Karpas-422 (cell line): ENCODE data around the gene DAPK2. TPM values are rescaled to one million over a fixed set of nuclear protein-coding genes. Genes with fewer than 3 reads are reported as not detected.

Experiments
- DNase-seq: peaks from one replicate; pipeline ENCODE4 v3.0.0-alpha.2; 2015
- H2AFZ ChIP-seq: fragments of 200-600 bp; sonication (generic); 2 replicates; pipeline ENCODE4 v1.6.1; 2014; ENCODE audit warnings: antibody characterized with exemption, low read length, mixed read lengths
- H3K27ac ChIP-seq: fragments of 200-600 bp; sonication (generic); 2 replicates; pipeline ENCODE4 v1.5.1; 2014; ENCODE audit warnings: mild to moderate bottlenecking, low read length, moderate library complexity
- H3K27me3 ChIP-seq: fragments of 200-600 bp; sonication (generic); 2 replicates; pipeline ENCODE4 v1.6.1; 2014; ENCODE audit warnings: low read length, mixed read lengths
- H3K36me3 ChIP-seq: fragments of 200-600 bp; sonication (generic); 2 replicates; pipeline ENCODE4 v1.6.1; 2014; ENCODE audit warnings: low read length, mixed read lengths; ENCODE audit not compliant: insufficient read depth
- H3K4me1 ChIP-seq: fragments of 200-600 bp; sonication (generic); 2 replicates; pipeline ENCODE4 v1.6.1; 2014; ENCODE audit warnings: mild to moderate bottlenecking, low read length, mixed read lengths
- H3K4me2 ChIP-seq: fragments of 200-600 bp; sonication (generic); 2 replicates; pipeline ENCODE4 v1.6.1; 2014; ENCODE audit warnings: low read length, low read depth, mild to moderate bottlenecking; ENCODE audit not compliant: poor library complexity, severe bottlenecking
- H3K4me3 ChIP-seq: fragments of 200-600 bp; sonication (generic); 2 replicates; pipeline ENCODE4 v1.5.1; 2014; ENCODE audit warnings: mild to moderate bottlenecking, antibody characterized with exemption, low read length, mixed read lengths
- H3K79me2 ChIP-seq: fragments of 200-600 bp; sonication (generic); 2 replicates; pipeline ENCODE4 v1.6.1; 2014; ENCODE audit warnings: mild to moderate bottlenecking, low read length, mixed read lengths
- H3K9ac ChIP-seq: fragments of 200-600 bp; sonication (generic); 2 replicates; pipeline ENCODE4 v1.6.0; 2014; ENCODE audit warnings: low read length
- H3K9me2 ChIP-seq: fragments of 200-600 bp; sonication (generic), shearing (Covaris generic); replicated peaks from 2 replicates; pipeline ENCODE4 v1.6.0; 2014; ENCODE audit warnings: mild to moderate bottlenecking, low read length, moderate library complexity; ENCODE audit not compliant: insufficient read depth
- H3K9me3 ChIP-seq: fragments of 300-700, 200-600 bp; sonication (generic); 2 replicates; pipeline ENCODE4 v1.6.1; 2014; ENCODE audit warnings: low read length, mixed read lengths
- H4K20me1 ChIP-seq: fragments of 200-600 bp; sonication (generic); 2 replicates; pipeline ENCODE4 v1.6.1; 2014; ENCODE audit warnings: mild to moderate bottlenecking, antibody characterized with exemption, low read length, low read depth; ENCODE audit not compliant: insufficient read depth
- total RNA-seq: library from RNA; depleted of rRNA; stranded (reverse); fragments of >200 nt; shearing (Covaris generic); gene quantifications from 2 replicates; pipeline ENCODE4 v1.2.3, GENCODE V29; 2014; ENCODE audit warnings: low replicate concordance

The DAPK2 gene
- total RNA-seq, 1 experiment from 2014 or later, result 40.4 TPM

DNA sequence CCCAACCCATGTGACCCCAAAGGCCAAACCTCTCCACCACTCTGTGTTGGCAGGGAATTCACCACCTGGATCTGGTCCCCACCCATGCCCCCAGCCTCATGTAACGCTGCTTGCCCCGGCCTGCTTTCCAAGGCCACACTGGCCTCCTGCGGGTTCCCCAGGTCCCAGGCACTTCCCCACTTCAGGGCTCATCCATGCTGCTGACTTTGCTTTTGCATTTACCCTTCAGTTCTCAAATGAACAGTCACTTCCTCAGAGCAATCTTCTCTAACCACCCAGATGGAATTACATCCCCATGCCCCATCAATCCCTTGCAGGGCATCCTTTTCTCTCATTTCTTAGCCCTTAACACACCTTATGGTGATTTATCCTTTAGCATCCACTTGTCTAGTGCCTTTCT lies 9.2 kb downstream of the DAPK2 start:
- Histone ChIP-seq H3K4me3 (no peak overlapping the region), H3K79me2 (peaks cover 29% of the 10 kb centered on the region), H3K9me2 (no peaks in the 10 kb centered on the region), H3K9ac (no peak overlapping the region), H3K36me3 (peaks cover 3% of the 10 kb centered on the region; the same call in 1 of the 2 replicates), H3K9me3 (no peaks in the 10 kb centered on the region), H2AFZ (no peak overlapping the region), H3K27ac (no peak overlapping the region), H3K4me2 (no peak overlapping the region), H3K4me1 (peaks cover 7% of the 10 kb centered on the region; the same call in 1 of the 2 replicates), H4K20me1 (no peaks in the 10 kb centered on the region), H3K27me3 (no peaks in the 10 kb centered on the region)
- no peak for DNase-seq

DNA sequence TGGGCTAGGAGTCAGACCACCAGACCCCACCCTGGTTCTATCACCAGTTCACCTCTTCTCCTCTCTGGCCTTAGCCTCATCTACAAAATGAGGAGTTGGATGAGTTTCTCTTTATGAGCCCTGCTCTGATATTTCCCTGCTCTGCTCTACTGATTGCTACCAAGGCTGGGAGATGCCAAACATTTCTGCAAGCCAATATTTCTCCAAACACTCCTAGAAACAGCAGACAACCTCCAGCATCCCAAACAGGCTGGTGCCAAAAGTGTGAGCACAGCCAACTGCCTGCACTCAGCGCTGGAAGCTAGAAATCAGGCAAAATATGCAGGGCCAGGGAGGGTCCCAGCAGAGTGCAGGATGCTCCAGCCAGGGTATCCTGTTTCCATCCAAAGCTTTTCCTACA lies 10.8 kb downstream of the DAPK2 start:
- H4K20me1 ChIP-seq, result no peaks in the 10 kb centered on the region
- H2AFZ ChIP-seq, result no peak overlapping the region
- DNase-seq, result no peak
- no peak overlapping the region for H3K4me2 ChIP-seq
- no peaks in the 10 kb centered on the region for H3K9me3 ChIP-seq
- H3K9me2 ChIP-seq, result no peaks in the 10 kb centered on the region
- no peak overlapping the region for H3K4me3 ChIP-seq
- no peak overlapping the region for H3K9ac ChIP-seq
- peaks cover 26% of the 10 kb centered on the region for H3K79me2 ChIP-seq
- H3K27ac ChIP-seq, result no peak overlapping the region
- H3K27me3 ChIP-seq, result no peaks in the 10 kb centered on the region
- H3K4me1 ChIP-seq, result no peaks in the 10 kb centered on the region
- H3K36me3 ChIP-seq, result peaks cover 3% of the 10 kb centered on the region; the same call in 1 of the 2 replicates

DNA sequence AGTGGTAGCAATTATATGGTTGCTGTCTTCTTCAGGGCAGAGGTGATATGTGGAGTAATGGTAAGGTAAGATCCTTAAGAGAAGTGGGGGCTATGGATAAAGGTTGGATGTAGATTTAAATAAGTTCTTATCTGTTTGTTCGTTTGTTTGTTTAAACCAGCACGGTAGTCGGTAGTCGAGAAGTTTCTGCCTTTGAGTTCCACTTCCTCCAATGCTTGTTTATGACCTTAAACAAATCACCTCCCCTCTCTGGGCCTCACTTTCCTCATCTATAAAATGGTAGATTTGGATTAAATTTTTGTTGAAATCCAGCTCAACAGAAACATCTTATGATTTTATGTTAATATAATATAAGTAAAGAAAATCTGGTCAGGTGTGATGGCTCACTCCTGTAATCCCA lies 11.8 kb downstream of the DAPK2 start:
- H3K4me1 ChIP-seq, result no peaks in the 10 kb centered on the region
- H3K9ac ChIP-seq, result no peak overlapping the region
- peaks cover 31% of the 10 kb centered on the region for H3K79me2 ChIP-seq
- H2AFZ ChIP-seq, result no peak overlapping the region
- no peak overlapping the region for H3K4me3 ChIP-seq
- H4K20me1 ChIP-seq, result no peaks in the 10 kb centered on the region
- peaks cover 3% of the 10 kb centered on the region; the same call in 1 of the 2 replicates for H3K36me3 ChIP-seq
- H3K27me3 ChIP-seq, result no peaks in the 10 kb centered on the region
- no peak overlapping the region for H3K27ac ChIP-seq
- no peaks in the 10 kb centered on the region for H3K9me2 ChIP-seq
- no peaks in the 10 kb centered on the region for H3K9me3 ChIP-seq
- no peak for DNase-seq
- H3K4me2 ChIP-seq, result no peak overlapping the region

DNA sequence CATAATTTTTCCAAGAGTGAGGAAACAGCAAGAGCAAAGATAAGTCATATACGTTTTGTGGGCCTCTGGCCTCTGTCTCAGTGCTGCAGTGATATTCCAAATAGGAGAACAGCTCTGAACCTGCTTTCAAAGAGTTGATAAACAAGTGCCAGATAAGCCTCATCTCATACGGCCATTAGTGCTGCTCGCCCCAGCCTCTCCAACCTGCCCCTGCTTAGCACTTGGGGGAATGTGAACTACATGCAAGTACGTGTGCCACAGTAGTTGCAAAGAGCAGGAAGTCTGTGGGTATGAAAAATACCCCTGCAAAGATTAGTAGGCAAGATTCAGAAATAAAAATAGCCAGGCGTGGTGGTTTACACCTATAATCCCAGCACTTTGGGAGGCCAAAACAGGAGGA lies 14.0 kb downstream of the DAPK2 start:
- H3K9me2 ChIP-seq, result no peaks in the 10 kb centered on the region
- H3K4me2 ChIP-seq, result no peak overlapping the region
- peaks cover 3% of the 10 kb centered on the region for H3K4me1 ChIP-seq
- no peak overlapping the region for H3K9ac ChIP-seq
- H3K27me3 ChIP-seq, result no peaks in the 10 kb centered on the region
- H3K79me2 ChIP-seq, result peaks cover 42% of the 10 kb centered on the region
- no peak overlapping the region for H3K4me3 ChIP-seq
- H3K9me3 ChIP-seq, result no peaks in the 10 kb centered on the region
- no peak overlapping the region for H3K27ac ChIP-seq
- H3K36me3 ChIP-seq, result peaks cover 3% of the 10 kb centered on the region; the same call in 1 of the 2 replicates
- H2AFZ ChIP-seq, result no peak overlapping the region
- H4K20me1 ChIP-seq, result no peaks in the 10 kb centered on the region
- no peak for DNase-seq

DNA sequence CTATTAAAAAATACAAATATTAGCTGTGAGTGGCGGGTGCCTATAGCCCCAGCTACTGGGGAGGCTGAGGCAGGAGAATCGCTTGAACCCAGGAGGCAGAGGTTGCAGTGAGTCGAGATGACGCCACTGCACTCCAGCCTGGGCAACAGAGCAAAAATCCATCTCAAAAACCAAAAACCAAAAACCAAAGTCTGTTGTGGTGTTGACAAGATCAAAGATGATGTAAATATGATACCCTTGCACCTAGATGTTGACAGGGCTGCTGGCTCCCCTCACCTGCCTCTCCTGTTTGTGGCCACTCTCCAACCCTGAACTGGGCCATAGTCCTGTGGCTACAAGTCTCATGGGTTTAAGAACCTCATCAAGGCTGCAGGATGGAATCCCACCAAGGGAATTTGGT lies 16.2 kb downstream of the DAPK2 start:
- H2AFZ ChIP-seq, result no peak overlapping the region
- no peaks in the 10 kb centered on the region for H3K27me3 ChIP-seq
- peaks cover 39% of the 10 kb centered on the region for H3K79me2 ChIP-seq
- no peak overlapping the region for H3K9ac ChIP-seq
- H4K20me1 ChIP-seq, result no peaks in the 10 kb centered on the region
- H3K4me3 ChIP-seq, result no peak overlapping the region
- H3K4me2 ChIP-seq, result no peak overlapping the region
- no peaks in the 10 kb centered on the region for H3K9me3 ChIP-seq
- no peak for DNase-seq
- H3K4me1 ChIP-seq, result peaks cover 7% of the 10 kb centered on the region
- H3K36me3 ChIP-seq, result peaks cover 3% of the 10 kb centered on the region; the same call in 1 of the 2 replicates
- H3K27ac ChIP-seq, result no peak overlapping the region
- H3K9me2 ChIP-seq, result no peaks in the 10 kb centered on the region

DNA sequence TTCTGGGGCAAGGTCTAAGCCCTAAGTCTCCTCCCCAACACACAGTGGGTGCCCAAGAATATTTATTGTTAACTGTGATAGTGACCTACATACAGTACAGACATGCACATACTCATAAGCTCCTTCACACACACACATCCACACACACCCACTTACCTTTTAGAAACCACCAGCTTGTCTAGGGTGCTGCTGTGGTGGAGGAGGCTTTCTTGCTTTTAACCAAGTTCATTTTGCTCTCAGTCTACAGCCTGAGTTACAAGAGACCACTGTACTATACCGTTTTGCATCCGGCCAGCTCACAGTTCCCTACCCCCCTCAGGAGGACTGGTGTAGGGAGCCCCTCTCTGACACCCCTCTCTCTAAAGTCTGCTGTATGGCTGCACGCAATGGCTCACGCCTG lies 16.7 kb downstream of the DAPK2 start:
- no peak overlapping the region for H3K9ac ChIP-seq
- no peak overlapping the region for H3K4me2 ChIP-seq
- no peaks in the 10 kb centered on the region for H3K27me3 ChIP-seq
- no peaks in the 10 kb centered on the region for H4K20me1 ChIP-seq
- H2AFZ ChIP-seq, result no peak overlapping the region
- H3K9me2 ChIP-seq, result no peaks in the 10 kb centered on the region
- no peak for DNase-seq
- no peak overlapping the region for H3K27ac ChIP-seq
- H3K4me3 ChIP-seq, result no peak overlapping the region
- peaks cover 12% of the 10 kb centered on the region for H3K4me1 ChIP-seq
- H3K79me2 ChIP-seq, result peaks cover 44% of the 10 kb centered on the region
- peaks cover 3% of the 10 kb centered on the region; the same call in 1 of the 2 replicates for H3K36me3 ChIP-seq
- H3K9me3 ChIP-seq, result no peaks in the 10 kb centered on the region

DNA sequence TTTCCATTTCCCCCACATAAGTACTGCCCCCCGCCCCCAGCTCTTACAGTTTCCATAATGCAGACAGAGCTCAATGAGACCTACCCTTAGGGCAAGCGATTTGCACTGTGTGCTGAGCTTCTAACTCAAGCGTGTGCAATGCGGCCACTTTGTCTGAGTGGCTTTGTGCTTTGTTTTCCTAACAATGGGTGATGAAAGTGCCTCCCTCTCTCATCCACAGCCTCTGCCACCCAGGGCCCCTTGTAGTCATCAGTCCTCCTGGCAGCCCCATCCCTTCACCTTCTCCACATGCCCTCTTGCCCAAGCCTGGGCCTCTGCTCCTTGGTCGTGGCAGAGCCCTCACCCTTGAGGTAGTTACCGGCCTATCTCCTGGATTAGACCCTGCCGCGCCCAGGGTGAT lies 17.2 kb downstream of the DAPK2 start:
- H3K36me3 ChIP-seq, result no peaks in the 10 kb centered on the region
- H3K4me2 ChIP-seq, result no peak overlapping the region
- no peaks in the 10 kb centered on the region for H3K9me2 ChIP-seq
- no peak overlapping the region for H3K9ac ChIP-seq
- H3K79me2 ChIP-seq, result peaks cover 43% of the 10 kb centered on the region
- no peaks in the 10 kb centered on the region for H4K20me1 ChIP-seq
- H2AFZ ChIP-seq, result no peak overlapping the region
- DNase-seq, result no peak
- peaks cover 17% of the 10 kb centered on the region for H3K4me1 ChIP-seq
- no peak overlapping the region for H3K4me3 ChIP-seq
- no peaks in the 10 kb centered on the region for H3K27me3 ChIP-seq
- no peaks in the 10 kb centered on the region for H3K9me3 ChIP-seq
- no peak overlapping the region for H3K27ac ChIP-seq

DNA sequence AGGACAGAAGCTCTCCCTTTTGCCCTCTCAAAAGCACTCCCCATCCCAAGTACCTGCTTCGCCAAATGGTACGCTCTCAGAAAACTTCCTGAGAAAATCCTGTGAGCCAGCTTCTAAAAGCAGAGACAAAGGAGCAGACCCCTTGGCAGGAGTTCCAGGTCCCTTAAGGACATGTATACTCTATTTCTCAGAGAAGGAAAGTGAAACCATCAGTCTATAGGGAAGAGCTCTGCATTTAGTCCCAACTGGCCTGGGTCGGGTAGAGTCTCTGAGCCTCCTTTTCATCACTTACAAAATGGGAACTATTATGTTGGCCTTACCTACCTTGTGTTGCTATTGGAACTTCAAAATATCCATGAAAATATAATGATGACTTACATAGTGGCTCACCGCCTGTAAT lies 19.7 kb downstream of the DAPK2 start:
- Histone ChIP-seq H3K27me3 (no peaks in the 10 kb centered on the region), H3K4me2 (no peak overlapping the region), H2AFZ (no peak overlapping the region), H3K9ac (no peak overlapping the region), H3K9me2 (no peaks in the 10 kb centered on the region), H3K4me1 (peaks cover 17% of the 10 kb centered on the region), H3K27ac (no peak overlapping the region), H3K36me3 (no peaks in the 10 kb centered on the region), H4K20me1 (no peaks in the 10 kb centered on the region), H3K9me3 (no peaks in the 10 kb centered on the region), H3K4me3 (no peak overlapping the region), H3K79me2 (peaks cover 38% of the 10 kb centered on the region)
- no peak for DNase-seq
